Osteocyte (in vitro differentiated cells): ENCODE results near the gene RACK1. TPM values are rescaled to one million over a fixed set of nuclear protein-coding genes. Genes with fewer than 3 reads are reported as not detected.
A peak's percentile ranks its signal among the peaks of the same experiment; 100 is the strongest.

Experiments used
- DNase-seq: peaks from one replicate; pipeline ENCODE4 v3.0.0; 2021; ENCODE audit warnings: mixed read lengths; ENCODE audit not compliant: unreplicated experiment; ENCODE audit errors: extremely low spot score
- H3K27ac Mint-ChIP-seq: one replicate; pipeline ENCODE4 v1.8.0; 2021; ENCODE audit warnings: mild to moderate bottlenecking, mixed read lengths; ENCODE audit not compliant: unreplicated experiment
- H3K27me3 Mint-ChIP-seq: one replicate; pipeline ENCODE4 v1.8.0; 2021; ENCODE audit warnings: mixed read lengths; ENCODE audit not compliant: unreplicated experiment
- H3K36me3 Mint-ChIP-seq: one replicate; pipeline ENCODE4 v1.8.0; 2021; ENCODE audit warnings: mixed read lengths; ENCODE audit not compliant: unreplicated experiment
- H3K4me1 Mint-ChIP-seq: one replicate; pipeline ENCODE4 v1.8.0; 2021; ENCODE audit warnings: mixed read lengths; ENCODE audit not compliant: unreplicated experiment
- H3K4me3 Mint-ChIP-seq: one replicate; pipeline ENCODE4 v1.8.0; 2021; ENCODE audit warnings: mild to moderate bottlenecking, moderate library complexity, mixed read lengths; ENCODE audit not compliant: unreplicated experiment
- H3K9me3 Mint-ChIP-seq: one replicate; pipeline ENCODE4 v1.8.0; 2021; ENCODE audit warnings: mixed read lengths; ENCODE audit not compliant: unreplicated experiment
- total RNA-seq: library from RNA; stranded (reverse); gene quantifications from 2 replicates; pipeline ENCODE4 v1.2.1, GENCODE V29; 2021
- TF ChIP-seq, protein P1 (sequence below): fragments of 200-600 bp; sonication (generic); IDR thresholded peaks from 2 replicates; pipeline ENCODE4 v1.5.0; 2021; ENCODE audit warnings: antibody characterized with exemption, mild to moderate bottlenecking, moderate library complexity

Gene RACK1
- total RNA-seq, 1 donor from 2014 or later: 1,921 TPM

GRCh38 chr5:181220178-181220515, 23.6 kb downstream of the RACK1 start:
- Mint-ChIP-seq H3K36me3 (no peaks in the 10 kb centered on the region), H3K9me3 (no peaks in the 10 kb centered on the region), H3K4me3 (peak overlapping the region; percentile 27), H3K4me1 (peaks cover 42% of the 10 kb centered on the region), H3K27ac (peak overlapping the region; percentile 64), H3K27me3 (no peaks in the 10 kb centered on the region)
- no peak for DNase-seq
- TF ChIP-seq, protein P1, sequence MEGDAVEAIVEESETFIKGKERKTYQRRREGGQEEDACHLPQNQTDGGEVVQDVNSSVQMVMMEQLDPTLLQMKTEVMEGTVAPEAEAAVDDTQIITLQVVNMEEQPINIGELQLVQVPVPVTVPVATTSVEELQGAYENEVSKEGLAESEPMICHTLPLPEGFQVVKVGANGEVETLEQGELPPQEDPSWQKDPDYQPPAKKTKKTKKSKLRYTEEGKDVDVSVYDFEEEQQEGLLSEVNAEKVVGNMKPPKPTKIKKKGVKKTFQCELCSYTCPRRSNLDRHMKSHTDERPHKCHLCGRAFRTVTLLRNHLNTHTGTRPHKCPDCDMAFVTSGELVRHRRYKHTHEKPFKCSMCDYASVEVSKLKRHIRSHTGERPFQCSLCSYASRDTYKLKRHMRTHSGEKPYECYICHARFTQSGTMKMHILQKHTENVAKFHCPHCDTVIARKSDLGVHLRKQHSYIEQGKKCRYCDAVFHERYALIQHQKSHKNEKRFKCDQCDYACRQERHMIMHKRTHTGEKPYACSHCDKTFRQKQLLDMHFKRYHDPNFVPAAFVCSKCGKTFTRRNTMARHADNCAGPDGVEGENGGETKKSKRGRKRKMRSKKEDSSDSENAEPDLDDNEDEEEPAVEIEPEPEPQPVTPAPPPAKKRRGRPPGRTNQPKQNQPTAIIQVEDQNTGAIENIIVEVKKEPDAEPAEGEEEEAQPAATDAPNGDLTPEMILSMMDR: no peak

GRCh38 chr5:181219262-181220177, 24.2 kb downstream of the RACK1 start:
- Mint-ChIP-seq H3K36me3 (no peaks in the 10 kb centered on the region), H3K27me3 (no peaks in the 10 kb centered on the region), H3K27ac (peak overlapping the region; percentile 64), H3K4me1 (peaks cover 38% of the 10 kb centered on the region), H3K4me3 (peak overlapping the region; percentile 27), H3K9me3 (no peaks in the 10 kb centered on the region)
- DNase-seq: no peak
- TF ChIP-seq, protein P1: no peak

DNA sequence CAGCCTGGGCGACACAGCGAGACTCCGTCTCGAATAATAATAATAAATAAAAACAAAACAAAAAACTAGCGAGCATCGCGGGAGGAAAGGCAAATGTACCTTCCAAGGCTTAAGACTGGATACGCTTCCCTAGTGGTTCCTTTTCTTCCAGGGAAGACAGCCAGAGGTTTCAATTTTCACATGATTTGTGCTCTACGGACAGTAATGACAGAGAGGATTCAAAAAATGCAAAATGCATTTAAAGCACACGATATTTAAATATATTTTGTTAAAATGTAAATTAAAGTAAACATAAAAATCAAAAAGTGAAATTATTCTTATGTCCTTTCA, 24.9 kb downstream of the RACK1 start:
- peaks cover under 1% of the 10 kb centered on the region for H3K27me3 Mint-ChIP-seq
- H3K36me3 Mint-ChIP-seq: no peaks in the 10 kb centered on the region
- TF ChIP-seq, protein P1: no peak
- peak overlapping the region; percentile 83 for H3K4me3 Mint-ChIP-seq
- H3K4me1 Mint-ChIP-seq: peaks cover 31% of the 10 kb centered on the region
- no peaks in the 10 kb centered on the region for H3K9me3 Mint-ChIP-seq
- peak overlapping the region; percentile 90 for H3K27ac Mint-ChIP-seq
- DNase-seq: no peak

GRCh38 chr5:181217803-181218062, 26.0 kb downstream of the RACK1 start:
- H3K27ac Mint-ChIP-seq: peak overlapping the region; percentile 90
- no peaks in the 10 kb centered on the region for H3K9me3 Mint-ChIP-seq
- H3K27me3 Mint-ChIP-seq: peaks cover 3% of the 10 kb centered on the region
- peaks cover 27% of the 10 kb centered on the region for H3K4me1 Mint-ChIP-seq
- no peak for DNase-seq
- H3K4me3 Mint-ChIP-seq: peak overlapping the region; percentile 83
- no peaks in the 10 kb centered on the region for H3K36me3 Mint-ChIP-seq
- TF ChIP-seq, protein P1: no peak

DNA sequence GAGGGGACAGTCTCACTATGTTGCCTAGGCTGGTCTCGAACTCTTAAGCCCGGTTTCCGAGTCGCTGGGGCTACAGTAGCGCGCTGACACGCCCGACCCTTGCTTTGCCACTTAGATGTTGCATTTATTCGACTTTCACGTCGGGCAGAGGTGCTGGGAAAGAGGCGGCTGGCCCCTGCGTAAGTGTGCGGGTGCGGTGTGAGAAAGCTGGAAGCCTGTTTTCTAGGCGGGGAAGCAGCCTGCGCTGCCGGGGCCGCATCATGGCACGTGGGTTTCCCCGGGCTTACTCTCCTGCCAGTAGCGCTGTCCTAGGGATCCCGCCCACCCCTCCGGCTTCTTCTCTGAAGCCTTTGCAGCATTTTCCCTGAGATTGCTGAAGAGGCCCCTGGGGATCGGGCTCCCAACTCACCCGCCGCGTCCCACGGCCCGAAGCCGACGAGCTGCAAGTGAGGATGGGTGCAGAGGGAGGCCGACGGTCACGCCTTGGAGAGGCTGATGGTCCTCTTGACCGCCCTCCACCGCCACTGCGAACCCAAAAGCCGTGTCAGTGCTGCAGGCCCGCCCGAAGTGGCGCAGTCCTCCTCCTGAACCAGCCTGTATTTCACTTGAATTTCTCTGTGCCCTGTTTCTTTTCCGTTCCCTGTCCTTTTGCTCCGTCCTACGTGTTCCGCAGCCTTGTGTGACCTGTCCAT, 26.4 kb downstream of the RACK1 start:
- no peaks in the 10 kb centered on the region for H3K36me3 Mint-ChIP-seq
- peaks cover 3% of the 10 kb centered on the region for H3K27me3 Mint-ChIP-seq
- peak overlapping the region; percentile 90 for H3K27ac Mint-ChIP-seq
- peaks cover 27% of the 10 kb centered on the region for H3K4me1 Mint-ChIP-seq
- H3K9me3 Mint-ChIP-seq: no peaks in the 10 kb centered on the region
- H3K4me3 Mint-ChIP-seq: peak overlapping the region; percentile 83
- TF ChIP-seq, protein P1: peak; percentile 12
- DNase-seq: peak; percentile 87
